OCI-LY3 (cell line): Measurements from ENCODE around the gene GRWD1.

Experiments used
- EZH2phosphoT487 ChIP-seq: fragments of 200-600 bp; shearing (Covaris generic); IDR thresholded peaks from 2 replicates; pipeline ENCODE4 v1.6.1; 2018; ENCODE audit warnings: antibody characterized with exemption, mixed run types, low read depth
- TF ChIP-seq, protein P1 (sequence below): fragments of 200-600, 300-600 bp; sonication (generic); IDR thresholded peaks from 2 replicates; pipeline ENCODE4 v1.5.1; 2014; ENCODE audit warnings: antibody characterized with exemption, low read length, low read depth

DNA sequence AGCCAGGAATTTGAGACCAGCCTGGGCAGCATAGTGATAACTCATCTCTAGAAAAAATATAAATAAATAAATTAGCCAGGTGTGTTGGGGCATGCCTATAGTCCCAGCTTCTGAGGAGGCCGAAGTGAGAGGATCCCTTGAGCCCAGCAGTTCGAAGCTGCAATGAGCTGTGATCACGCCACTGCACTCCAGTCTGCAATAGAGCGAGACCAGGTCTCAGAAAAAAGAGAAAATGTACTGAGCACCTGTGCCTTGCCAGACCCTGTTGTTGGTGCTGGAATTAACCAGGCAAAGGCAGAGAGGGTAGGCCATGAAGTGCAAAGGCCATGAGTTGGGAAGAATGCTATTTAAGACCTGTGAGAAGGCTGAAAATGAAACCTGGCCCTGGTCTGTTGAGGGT lies 26.1 kb downstream of the GRWD1 start:
- TF ChIP-seq, protein P1, sequence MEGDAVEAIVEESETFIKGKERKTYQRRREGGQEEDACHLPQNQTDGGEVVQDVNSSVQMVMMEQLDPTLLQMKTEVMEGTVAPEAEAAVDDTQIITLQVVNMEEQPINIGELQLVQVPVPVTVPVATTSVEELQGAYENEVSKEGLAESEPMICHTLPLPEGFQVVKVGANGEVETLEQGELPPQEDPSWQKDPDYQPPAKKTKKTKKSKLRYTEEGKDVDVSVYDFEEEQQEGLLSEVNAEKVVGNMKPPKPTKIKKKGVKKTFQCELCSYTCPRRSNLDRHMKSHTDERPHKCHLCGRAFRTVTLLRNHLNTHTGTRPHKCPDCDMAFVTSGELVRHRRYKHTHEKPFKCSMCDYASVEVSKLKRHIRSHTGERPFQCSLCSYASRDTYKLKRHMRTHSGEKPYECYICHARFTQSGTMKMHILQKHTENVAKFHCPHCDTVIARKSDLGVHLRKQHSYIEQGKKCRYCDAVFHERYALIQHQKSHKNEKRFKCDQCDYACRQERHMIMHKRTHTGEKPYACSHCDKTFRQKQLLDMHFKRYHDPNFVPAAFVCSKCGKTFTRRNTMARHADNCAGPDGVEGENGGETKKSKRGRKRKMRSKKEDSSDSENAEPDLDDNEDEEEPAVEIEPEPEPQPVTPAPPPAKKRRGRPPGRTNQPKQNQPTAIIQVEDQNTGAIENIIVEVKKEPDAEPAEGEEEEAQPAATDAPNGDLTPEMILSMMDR: no peak
- no peak for TF ChIP-seq EZH2phosphoT487
